ENCODE data around the gene SH3GL2.
A peak's percentile ranks its signal among the peaks of the same experiment; 100 is the strongest.

The SH3GL2 gene

GRCh38 chr9:17810728-17811571 lies 232.1 kb downstream of the SH3GL2 start:
- peak; percentile 15 for DNase-seq (ENCODE audit: low spot score)

GRCh38 chr9:17813798-17814197 lies 234.9 kb downstream of the SH3GL2 start:
- DNase-seq (ENCODE audit: low spot score), result no peak

GRCh38 chr9:17816431-17817027 lies 237.7 kb downstream of the SH3GL2 start:
- DNase-seq (ENCODE audit: low spot score), result no peak

GRCh38 chr9:17824191-17824590 lies 245.3 kb downstream of the SH3GL2 start:
- no peak for DNase-seq (ENCODE audit: low spot score)

- DNase-seq (ENCODE audit: low spot score), result no peak
Measured at GRCh38 chr9:17824616-17825264, 245.9 kb downstream of the SH3GL2 start.

GRCh38 chr9:17825265-17825659 lies 246.4 kb downstream of the SH3GL2 start:
- DNase-seq (ENCODE audit: low spot score), result no peak

- no peak for DNase-seq (ENCODE audit: low spot score)
Measured at GRCh38 chr9:17829064-17829463, 250.2 kb downstream of the SH3GL2 start.

- DNase-seq (ENCODE audit: low spot score), result no peak
Measured at GRCh38 chr9:17829812-17830385, 251.0 kb downstream of the SH3GL2 start.

- DNase-seq (ENCODE audit: low spot score), result no peak
Measured at GRCh38 chr9:17832812-17833211, 253.9 kb downstream of the SH3GL2 start.

GRCh38 chr9:17833846-17834245 lies 255.0 kb downstream of the SH3GL2 start:
- DNase-seq (ENCODE audit: low spot score), result no peak

- DNase-seq (ENCODE audit: low spot score), result no peak
Measured at GRCh38 chr9:17837965-17838364, 259.1 kb downstream of the SH3GL2 start.

- DNase-seq (ENCODE audit: low spot score), result no peak
Measured at GRCh38 chr9:17839776-17840175, 260.9 kb downstream of the SH3GL2 start.

GRCh38 chr9:17843236-17843635 lies 264.4 kb downstream of the SH3GL2 start:
- DNase-seq (ENCODE audit: low spot score), result no peak
